Type B pancreatic cell (in vitro differentiated cells): ENCODE data around the gene ITIH1. TPM values are rescaled to one million over a fixed set of nuclear protein-coding genes. Genes with fewer than 3 reads are reported as not detected.

Experiments used
- DNase-seq: peaks from one replicate; pipeline ENCODE4 v3.0.0; 2021; ENCODE audit warnings: mixed read lengths; ENCODE audit not compliant: unreplicated experiment; ENCODE audit errors: extremely low spot score
- H3K27ac Mint-ChIP-seq: 2 replicates; pipeline ENCODE4 v1.8.0; 2021; ENCODE audit warnings: mild to moderate bottlenecking, mixed read lengths
- H3K27me3 Mint-ChIP-seq: 2 replicates; pipeline ENCODE4 v1.8.0; 2021; ENCODE audit warnings: mixed read lengths
- H3K36me3 Mint-ChIP-seq: 2 replicates; pipeline ENCODE4 v1.8.0; 2021; ENCODE audit warnings: mixed read lengths
- H3K4me1 Mint-ChIP-seq: one replicate; pipeline ENCODE4 v1.8.0; 2021; ENCODE audit warnings: mixed read lengths; ENCODE audit not compliant: unreplicated experiment
- H3K4me3 Mint-ChIP-seq: 2 replicates; pipeline ENCODE4 v1.8.0; 2021; ENCODE audit warnings: mild to moderate bottlenecking, mixed read lengths
- H3K9me3 Mint-ChIP-seq: 2 replicates; pipeline ENCODE4 v1.8.0; 2021; ENCODE audit warnings: mixed read lengths
- total RNA-seq: library from RNA; stranded (reverse); gene quantifications from 2 replicates; pipeline ENCODE4 v1.2.1, GENCODE V29; 2021; ENCODE audit warnings: low replicate concordance
- TF ChIP-seq, protein P1 (sequence below): fragments of 200-600 bp; sonication (generic); conservative IDR thresholded peaks from 2 replicates; pipeline ENCODE4 v1.5.0; 2021; ENCODE audit warnings: antibody characterized with exemption, mild to moderate bottlenecking

Gene ITIH1
- total RNA-seq, 1 donor from 2014 or later, result 8.0 TPM

DNA sequence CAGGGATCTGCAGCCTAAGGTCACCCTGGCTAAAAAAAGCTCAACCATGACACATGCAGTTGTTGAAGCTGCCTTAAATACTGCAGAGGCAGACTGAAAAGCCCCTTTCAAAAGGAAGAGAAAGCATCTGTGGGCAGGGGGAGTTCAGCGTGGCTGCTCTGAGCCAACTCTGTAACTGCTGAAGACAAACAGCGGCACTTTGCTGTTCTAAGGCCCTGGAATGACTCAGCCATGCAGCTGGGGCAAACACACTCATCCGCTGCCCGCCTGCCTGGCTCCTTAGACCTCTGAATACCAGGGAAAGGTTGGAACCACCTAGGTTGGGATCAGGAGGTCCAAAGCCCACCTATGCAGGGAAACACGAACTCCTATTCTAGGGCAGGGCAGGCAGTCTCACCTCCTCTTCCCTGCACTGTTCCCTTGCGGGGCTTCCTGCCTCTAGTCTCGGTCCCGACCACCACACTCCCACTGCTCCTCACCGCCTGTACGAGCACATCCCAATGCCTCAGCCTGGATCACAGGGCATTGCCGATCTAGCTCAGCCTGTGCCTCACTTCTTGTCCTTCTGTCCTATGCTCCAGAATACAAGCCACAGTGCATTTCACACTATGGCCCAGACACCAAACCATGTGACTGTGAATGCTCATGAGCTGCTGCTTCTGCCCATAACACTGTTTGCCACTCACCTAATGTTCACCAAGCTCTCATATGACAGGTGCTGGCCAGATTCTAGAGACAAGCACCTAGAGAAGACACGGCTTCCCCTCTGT, 64.0 kb downstream of the ITIH1 start:
- no peak for DNase-seq
- Mint-ChIP-seq H3K36me3 (peaks cover 11% of the 10 kb centered on the region), H3K9me3 (no peaks in the 10 kb centered on the region), H3K4me3 (no peak overlapping the region), H3K4me1 (peaks cover 7% of the 10 kb centered on the region), H3K27ac (no peak overlapping the region), H3K27me3 (no peaks in the 10 kb centered on the region)
- TF ChIP-seq, protein P1, sequence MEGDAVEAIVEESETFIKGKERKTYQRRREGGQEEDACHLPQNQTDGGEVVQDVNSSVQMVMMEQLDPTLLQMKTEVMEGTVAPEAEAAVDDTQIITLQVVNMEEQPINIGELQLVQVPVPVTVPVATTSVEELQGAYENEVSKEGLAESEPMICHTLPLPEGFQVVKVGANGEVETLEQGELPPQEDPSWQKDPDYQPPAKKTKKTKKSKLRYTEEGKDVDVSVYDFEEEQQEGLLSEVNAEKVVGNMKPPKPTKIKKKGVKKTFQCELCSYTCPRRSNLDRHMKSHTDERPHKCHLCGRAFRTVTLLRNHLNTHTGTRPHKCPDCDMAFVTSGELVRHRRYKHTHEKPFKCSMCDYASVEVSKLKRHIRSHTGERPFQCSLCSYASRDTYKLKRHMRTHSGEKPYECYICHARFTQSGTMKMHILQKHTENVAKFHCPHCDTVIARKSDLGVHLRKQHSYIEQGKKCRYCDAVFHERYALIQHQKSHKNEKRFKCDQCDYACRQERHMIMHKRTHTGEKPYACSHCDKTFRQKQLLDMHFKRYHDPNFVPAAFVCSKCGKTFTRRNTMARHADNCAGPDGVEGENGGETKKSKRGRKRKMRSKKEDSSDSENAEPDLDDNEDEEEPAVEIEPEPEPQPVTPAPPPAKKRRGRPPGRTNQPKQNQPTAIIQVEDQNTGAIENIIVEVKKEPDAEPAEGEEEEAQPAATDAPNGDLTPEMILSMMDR, result no peak

Other genes with a start within 250 kb of the ITIH1 start
- 105 and 231 TPM in 2 replicates for gene NT5DC2, start 243.7 kb upstream of the ITIH1 start, total RNA-seq
- gene UQCC5, start 241.0 kb upstream of the ITIH1 start, total RNA-seq, result 19.0 and 22.8 TPM in 2 replicates
- gene PBRM1, start 91.7 kb upstream of the ITIH1 start, total RNA-seq, result 78.3 and 88.6 TPM in 2 replicates
- gene GNL3, start 91.6 kb upstream of the ITIH1 start, total RNA-seq, result 114 and 118 TPM in 2 replicates
- gene GLT8D1, start 71.8 kb upstream of the ITIH1 start, total RNA-seq, result 66.1 and 72.7 TPM in 2 replicates
- 102 and 119 TPM in 2 replicates for gene SPCS1, start 71.5 kb upstream of the ITIH1 start, total RNA-seq
- gene NEK4, start 6.7 kb upstream of the ITIH1 start, total RNA-seq, result 38.3 and 47.2 TPM in 2 replicates
- 0.81 and 0.97 TPM in 2 replicates for gene ITIH3, start 17.2 kb downstream of the ITIH1 start, total RNA-seq
- 4.1 and 14.0 TPM in 2 replicates for gene ITIH4, start 53.1 kb downstream of the ITIH1 start, total RNA-seq
- gene MUSTN1, start 57.4 kb downstream of the ITIH1 start, total RNA-seq, result 1.8 TPM in 1 of 2 replicates, not detected in the other
- 13.1 and 28.4 TPM in 2 replicates for gene STIMATE, start 119.9 kb downstream of the ITIH1 start, total RNA-seq